22Rv1 (cell line): ENCODE measurements around the gene CDS1.
"Not testable (repeated sequence)": the region's sequence is repeated elsewhere in the genome, so short reads cannot be mapped to it uniquely, and the experiment has no call there.

Experiments
- H3K27ac ChIP-seq: fragments of 450-650 bp; 2 replicates; pipeline ENCODE4 v1.5.1; 2017
- CTCF ChIP-seq: fragments of 450-650 bp; IDR thresholded peaks from 2 replicates; pipeline ENCODE4 v1.5.1; 2017; ENCODE audit warnings: mild to moderate bottlenecking
- ZFX ChIP-seq: fragments of 450-650 bp; IDR thresholded peaks from 2 replicates; pipeline ENCODE4 v1.6.1; 2017; ENCODE audit warnings: antibody characterized with exemption, borderline replicate concordance

Gene CDS1

GRCh38 chr4:84673475-84674240 lies 90.7 kb downstream of the CDS1 start:
- TF ChIP-seq ZFX (no peak), CTCF (no peak)
- H3K27ac ChIP-seq: no peak overlapping the region

- TF ChIP-seq CTCF (no peak), ZFX (no peak)
- no peak overlapping the region for H3K27ac ChIP-seq
These were observed 94.2 kb downstream of the CDS1 start for GRCh38 chr4:84677093-84677492.

- no peak overlapping the region for H3K27ac ChIP-seq
- TF ChIP-seq CTCF (no peak), ZFX (no peak)
These were observed 95.1 kb downstream of the CDS1 start for GRCh38 chr4:84677995-84678394.

GRCh38 chr4:84678976-84679744 lies 96.2 kb downstream of the CDS1 start:
- TF ChIP-seq CTCF (no peak), ZFX (no peak)
- H3K27ac ChIP-seq: no peak overlapping the region

GRCh38 chr4:84680956-84681355 lies 98.0 kb downstream of the CDS1 start:
- TF ChIP-seq CTCF (no peak), ZFX (no peak)
- no peak overlapping the region for H3K27ac ChIP-seq

- no peak overlapping the region for H3K27ac ChIP-seq
- TF ChIP-seq ZFX: no peak
- no peak for TF ChIP-seq CTCF
These were observed 98.8 kb downstream of the CDS1 start for GRCh38 chr4:84681486-84682274.

GRCh38 chr4:84682661-84683060 lies 99.7 kb downstream of the CDS1 start:
- not testable (repeated sequence) for H3K27ac ChIP-seq
